Sigmoid colon (tissue), 7 donors: ENCODE data around the gene AFF4. TPM values are rescaled to one million over a fixed set of nuclear protein-coding genes. Genes with fewer than 3 reads are reported as not detected.

Source experiments
- DNase-seq: peaks from one replicate; pipeline ENCODE4 v3.0.0-alpha.2; 2019
- H3K27ac ChIP-seq, 4 donors: fragments of 200-600 bp; sonication (generic); one replicate each; pipeline ENCODE4 v1.5.1; 2016 to 2019; ENCODE audit warnings: mild to moderate bottlenecking in 1 of 4
- H3K27me3 ChIP-seq, 3 donors: fragments of 200-600 bp; sonication (generic); one replicate each; pipeline ENCODE4 v1.5.1; 2019; ENCODE audit warnings: mild to moderate bottlenecking in 1 of 3
- H3K36me3 ChIP-seq, 4 donors: fragments of 200-600 bp; sonication (generic); one replicate each; pipeline ENCODE4 v1.5.1; 2016 to 2019
- H3K4me1 ChIP-seq, 4 donors: fragments of 200-600 bp; sonication (generic); one replicate each; pipeline ENCODE4 v1.5.1; 2017 to 2019
- H3K4me3 ChIP-seq, 4 donors: fragments of 200-600 bp; sonication (generic); one replicate each; pipeline ENCODE4 v1.5.1; 2017 to 2019; ENCODE audit warnings: mild to moderate bottlenecking in 2 of 4, moderate library complexity in 1 of 4
- H3K9me3 ChIP-seq, 4 donors: fragments of 200-600 bp in 3 of 4; sonication (generic) in 3 of 4; one replicate each; pipeline versions ENCODE4 v1.5.1 to v1.6.1; 2013 to 2019
- EP300 ChIP-seq, 4 donors: sonication (generic); formaldehyde crosslinking; IDR thresholded peaks; one replicate each; pipeline ENCODE4 v1.6.1; 2017; ENCODE audit warnings: antibody characterized with exemption in 4 of 4
- POLR2A ChIP-seq, 2 donors: fragments of 450-650 bp; IDR thresholded peaks; one replicate each; pipeline ENCODE4 v1.6.1; 2016; ENCODE audit warnings: antibody characterized with exemption in 2 of 2, mild to moderate bottlenecking in 2 of 2, moderate library complexity in 2 of 2
- POLR2AphosphoS5 ChIP-seq, 4 donors: sonication (generic); formaldehyde crosslinking; IDR thresholded peaks; one replicate each; pipeline ENCODE4 v1.6.1; 2017; ENCODE audit warnings: antibody characterized with exemption in 4 of 4
- WGBS, 2 donors: extraction: QIAGEN DNeasy Blood & Tissue Kit; methylation state at CpG; one replicate each; pipeline ENCODE4 v1.1.7; 2013; 5-methylcytosine and 5-hydroxymethylcytosine counted together
- intact Hi-C: fragments of 100-400 bp; cut with DNase I; formaldehyde crosslinking; loops from one replicate; pipeline ENCODE4 v1.15.1; 2023
- polyA plus RNA-seq, 3 donors: library from polyadenylated mRNA; stranded (reverse); fragments of 200-250 nt; gene quantifications; one replicate each; pipeline ENCODE4 v1.2.3, GENCODE V29; 2013
- total RNA-seq, 4 donors: library from RNA; depleted of rRNA; stranded (reverse); fragments of >200 nt; gene quantifications; one replicate each; pipeline ENCODE4 v1.1.0, GENCODE V29; 2016
- TF ChIP-seq, protein P1 (sequence below), 4 experiments: fragments of 450-650 bp in 3 of 4; fragments of 200-600 bp in 1 of 4; IDR thresholded peaks; one replicate each; pipeline ENCODE4 v1.5.1; 2016 to 2019; ENCODE audit warnings: antibody characterized with exemption in 4 of 4, mild to moderate bottlenecking in 3 of 4, moderate library complexity in 2 of 4
- donor health status: healthy with polysubstance abuse.
- donor health status: Bipolar disorder and iron deficiency.
- donor health status: healthy.

Gene AFF4
- total and polyA plus RNA-seq, 7 donors: 9.0 to 74.0 (median 52.4) TPM

DNA sequence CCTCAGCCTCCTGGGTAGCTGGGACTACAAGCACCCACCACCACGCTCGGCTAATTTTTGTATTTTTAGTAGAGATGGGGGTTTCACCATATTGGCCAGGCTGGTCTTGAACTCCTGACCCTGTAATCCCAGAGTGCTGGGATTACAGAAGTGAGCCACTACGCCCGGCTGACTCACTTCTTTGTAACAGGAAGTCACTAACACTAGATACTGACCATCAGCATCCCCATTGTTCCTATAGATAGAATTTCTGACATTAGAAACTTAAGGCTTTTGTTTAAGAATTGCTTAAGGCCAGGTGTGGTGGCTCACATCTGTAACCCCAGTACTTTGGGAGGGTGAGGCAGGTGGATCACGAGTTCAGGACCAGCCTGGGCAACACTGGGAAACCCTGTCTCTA, 47.8 kb downstream of the AFF4 start:
- H3K36me3 ChIP-seq: peaks cover 5 to 51% (median 12%) of the 10 kb centered on the region in 4 donors
- no peak for TF ChIP-seq EP300 (IDR thresholded peaks at IDR 0.05)

DNA sequence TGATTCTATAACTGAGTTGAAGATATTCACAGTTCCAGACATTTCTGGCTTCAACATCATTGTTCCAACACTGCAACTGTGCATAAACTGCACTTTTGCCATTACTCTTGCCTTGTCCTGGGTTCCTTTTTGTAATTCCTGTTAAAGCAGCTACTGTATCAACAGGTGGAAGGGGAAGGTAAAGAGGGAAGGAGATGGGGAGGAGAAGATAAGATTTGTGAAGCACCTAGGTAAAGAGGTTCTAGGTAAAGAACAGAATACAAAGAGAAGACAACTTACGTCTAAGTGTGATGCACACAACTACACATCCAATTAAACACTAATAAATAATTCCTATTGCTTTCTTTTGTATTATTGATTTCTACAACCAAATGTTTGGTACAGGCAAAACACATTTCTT, 53.7 kb downstream of the AFF4 start:
- 89 to 93% methylated on average over 1 of the region's 1 CpG for WGBS, 2 donors
- intact Hi-C loops: no loop called here

More for the DNA sequence above, 47.8 kb downstream of the AFF4 start:
- H3K4me3 ChIP-seq: no peak overlapping the region
- 91 to 92% methylated on average over 5 of the region's 5 CpGs for WGBS, 2 donors
- DNase-seq: no peak
- no peaks in the 10 kb centered on the region for H3K9me3 ChIP-seq
- no peaks in the 10 kb centered on the region for H3K4me1 ChIP-seq
- intact Hi-C loops: no loop called here
- no peaks in the 10 kb centered on the region for H3K27me3 ChIP-seq
- H3K27ac ChIP-seq: no peak overlapping the region

DNA sequence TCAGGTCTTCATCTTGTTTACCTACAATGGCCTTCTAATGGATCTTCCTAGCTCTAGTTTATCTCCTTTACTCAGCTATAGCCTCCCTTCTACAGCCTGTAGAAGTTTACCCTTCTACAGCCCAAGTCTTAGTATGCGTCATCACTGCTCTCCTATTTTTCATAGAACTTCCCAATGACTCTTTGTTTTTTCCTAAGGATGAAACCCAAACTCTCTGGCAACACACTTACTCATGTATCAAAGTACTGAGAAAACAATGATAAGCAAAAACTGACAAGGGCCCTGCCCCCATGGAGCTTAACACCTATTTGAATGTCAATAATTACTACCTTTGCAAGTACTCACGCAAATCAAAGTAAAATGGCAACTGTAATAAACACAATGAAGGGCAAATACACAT, 56.3 kb downstream of the AFF4 start:
- WGBS, 2 donors: 96 to 98% methylated on average over 2 of the region's 2 CpGs
- Histone ChIP-seq H3K27ac (no peak overlapping the region), H3K4me1 (peaks cover 0 to 4% (median 2%) of the 10 kb centered on the region in 4 donors), H3K36me3 (peaks cover 0 to 9% (median 2%) of the 10 kb centered on the region in 4 donors), H3K4me3 (no peak overlapping the region), H3K27me3 (no peaks in the 10 kb centered on the region), H3K9me3 (no peaks in the 10 kb centered on the region)
- no peak for DNase-seq
- intact Hi-C loops: no loop called here
- no peak for TF ChIP-seq POLR2A (IDR thresholded peaks at IDR 0.05)
- TF ChIP-seq, protein P1, sequence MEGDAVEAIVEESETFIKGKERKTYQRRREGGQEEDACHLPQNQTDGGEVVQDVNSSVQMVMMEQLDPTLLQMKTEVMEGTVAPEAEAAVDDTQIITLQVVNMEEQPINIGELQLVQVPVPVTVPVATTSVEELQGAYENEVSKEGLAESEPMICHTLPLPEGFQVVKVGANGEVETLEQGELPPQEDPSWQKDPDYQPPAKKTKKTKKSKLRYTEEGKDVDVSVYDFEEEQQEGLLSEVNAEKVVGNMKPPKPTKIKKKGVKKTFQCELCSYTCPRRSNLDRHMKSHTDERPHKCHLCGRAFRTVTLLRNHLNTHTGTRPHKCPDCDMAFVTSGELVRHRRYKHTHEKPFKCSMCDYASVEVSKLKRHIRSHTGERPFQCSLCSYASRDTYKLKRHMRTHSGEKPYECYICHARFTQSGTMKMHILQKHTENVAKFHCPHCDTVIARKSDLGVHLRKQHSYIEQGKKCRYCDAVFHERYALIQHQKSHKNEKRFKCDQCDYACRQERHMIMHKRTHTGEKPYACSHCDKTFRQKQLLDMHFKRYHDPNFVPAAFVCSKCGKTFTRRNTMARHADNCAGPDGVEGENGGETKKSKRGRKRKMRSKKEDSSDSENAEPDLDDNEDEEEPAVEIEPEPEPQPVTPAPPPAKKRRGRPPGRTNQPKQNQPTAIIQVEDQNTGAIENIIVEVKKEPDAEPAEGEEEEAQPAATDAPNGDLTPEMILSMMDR (IDR thresholded peaks at IDR 0.05): no peak

More for the DNA sequence above, 53.7 kb downstream of the AFF4 start:
- no peak for DNase-seq
- TF ChIP-seq POLR2A (IDR thresholded peaks at IDR 0.05): no peak
- TF ChIP-seq POLR2AphosphoS5 (IDR thresholded peaks at IDR 0.05): no peak
- TF ChIP-seq EP300 (IDR thresholded peaks at IDR 0.05): no peak
- TF ChIP-seq, protein P1 (IDR thresholded peaks at IDR 0.05): no peak
- H3K4me1 ChIP-seq: peaks cover 0 to 4% (median 2%) of the 10 kb centered on the region in 4 donors
- peaks cover 5 to 23% (median 12%) of the 10 kb centered on the region in 4 donors for H3K36me3 ChIP-seq
- no peak overlapping the region for H3K27ac ChIP-seq
- H3K4me3 ChIP-seq: no peak overlapping the region
- H3K9me3 ChIP-seq: no peaks in the 10 kb centered on the region
- no peaks in the 10 kb centered on the region for H3K27me3 ChIP-seq

DNA sequence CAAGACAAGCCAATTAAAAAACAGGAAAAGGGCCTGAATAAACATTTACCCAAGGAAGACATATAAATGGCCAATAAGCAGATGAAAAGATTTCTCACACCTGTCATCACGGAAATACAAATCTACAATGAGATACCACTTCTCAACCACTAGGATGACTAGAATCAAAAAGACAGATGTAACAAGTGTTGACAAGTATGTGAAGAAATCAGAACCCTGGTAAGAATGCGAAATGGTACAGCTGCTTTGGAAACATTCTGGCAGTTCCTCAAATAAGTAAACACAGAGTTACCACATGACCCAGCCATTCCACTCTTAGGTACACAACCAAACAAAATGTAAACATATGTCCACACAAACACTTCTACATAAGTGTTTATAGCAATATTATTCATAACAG, 57.5 kb downstream of the AFF4 start:
- intact Hi-C loops: no loop called here
- TF ChIP-seq, protein P1 (IDR thresholded peaks at IDR 0.05): no peak
- no peak for TF ChIP-seq EP300 (IDR thresholded peaks at IDR 0.05)
- TF ChIP-seq POLR2A (IDR thresholded peaks at IDR 0.05): no peak
- no peak for TF ChIP-seq POLR2AphosphoS5 (IDR thresholded peaks at IDR 0.05)
- H3K9me3 ChIP-seq: no peaks in the 10 kb centered on the region
- H3K4me3 ChIP-seq: no peak overlapping the region
- WGBS, 2 donors: 35 to 66% methylated on average over 2 of the region's 2 CpGs
- H3K36me3 ChIP-seq: peaks cover 0 to 14% (median 0%) of the 10 kb centered on the region in 4 donors
- H3K27me3 ChIP-seq: no peaks in the 10 kb centered on the region
- no peak overlapping the region for H3K27ac ChIP-seq
- DNase-seq: no peak
- peaks cover 0 to 4% (median 2%) of the 10 kb centered on the region in 4 donors for H3K4me1 ChIP-seq

DNA sequence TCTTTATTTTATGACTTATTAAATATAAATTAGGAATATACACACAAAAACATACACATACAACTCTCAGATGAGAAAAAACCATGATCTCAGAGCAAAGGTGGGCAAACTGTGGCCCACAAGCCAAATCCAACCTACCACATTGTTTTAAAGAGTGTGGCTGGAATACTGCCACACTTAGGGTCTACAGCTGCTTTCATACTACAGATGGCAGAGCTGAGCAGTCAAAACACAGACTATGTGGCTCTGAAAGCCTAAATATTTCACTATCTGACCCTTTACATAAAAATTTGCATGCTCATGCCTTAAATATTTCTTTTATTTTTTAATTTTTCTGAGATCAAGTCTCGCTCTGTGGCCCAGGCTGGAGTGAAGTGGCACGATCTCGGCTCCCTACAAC, 61.7 kb downstream of the AFF4 start:
- Histone ChIP-seq H3K27me3 (no peaks in the 10 kb centered on the region), H3K36me3 (peaks cover 2 to 38% (median 18%) of the 10 kb centered on the region in 4 donors), H3K4me3 (no peak overlapping the region), H3K27ac (no peak overlapping the region), H3K4me1 (peaks cover 0 to 3% (median 1%) of the 10 kb centered on the region in 4 donors), H3K9me3 (no peaks in the 10 kb centered on the region)
- WGBS, 2 donors: 96 to 97% methylated on average over 3 of the region's 3 CpGs
- no peak for DNase-seq
- TF ChIP-seq EP300 (IDR thresholded peaks at IDR 0.05) (no peak), POLR2AphosphoS5 (IDR thresholded peaks at IDR 0.05) (no peak), POLR2A (IDR thresholded peaks at IDR 0.05) (no peak)
- TF ChIP-seq, protein P1 (IDR thresholded peaks at IDR 0.05): no peak
- intact Hi-C loops: no loop called here
